DMS 273 (cell line): ENCODE data around the gene FARP1.
A peak's percentile ranks its signal among the peaks of the same experiment; 100 is the strongest.

ENCODE experiments used
- DNase-seq: peaks from one replicate; lab custom pipeline; 2025; ENCODE audit not compliant: unreplicated experiment; lab: John Stamatoyannopoulos, UW

The FARP1 gene

DNA sequence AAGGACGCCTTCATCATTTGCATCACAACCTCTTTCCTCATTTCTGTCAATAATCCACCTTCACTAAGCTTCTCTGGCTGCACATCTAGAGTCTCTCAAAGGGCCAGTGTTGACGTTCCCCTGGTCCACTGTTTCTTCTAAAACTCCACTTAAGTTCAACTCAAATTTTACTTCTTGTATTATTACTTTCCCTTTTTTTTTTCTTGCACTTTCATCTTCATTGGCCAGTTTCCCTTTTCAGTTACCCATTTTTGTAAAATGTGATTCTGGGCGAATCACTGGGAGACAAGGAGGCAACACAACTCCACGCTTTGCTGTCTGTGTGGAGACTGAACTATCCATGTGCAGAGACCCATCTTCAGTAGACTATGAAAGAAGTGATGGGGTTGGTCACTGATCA is 162.8 kb downstream of the FARP1 start:
- no peak for DNase-seq

DNA sequence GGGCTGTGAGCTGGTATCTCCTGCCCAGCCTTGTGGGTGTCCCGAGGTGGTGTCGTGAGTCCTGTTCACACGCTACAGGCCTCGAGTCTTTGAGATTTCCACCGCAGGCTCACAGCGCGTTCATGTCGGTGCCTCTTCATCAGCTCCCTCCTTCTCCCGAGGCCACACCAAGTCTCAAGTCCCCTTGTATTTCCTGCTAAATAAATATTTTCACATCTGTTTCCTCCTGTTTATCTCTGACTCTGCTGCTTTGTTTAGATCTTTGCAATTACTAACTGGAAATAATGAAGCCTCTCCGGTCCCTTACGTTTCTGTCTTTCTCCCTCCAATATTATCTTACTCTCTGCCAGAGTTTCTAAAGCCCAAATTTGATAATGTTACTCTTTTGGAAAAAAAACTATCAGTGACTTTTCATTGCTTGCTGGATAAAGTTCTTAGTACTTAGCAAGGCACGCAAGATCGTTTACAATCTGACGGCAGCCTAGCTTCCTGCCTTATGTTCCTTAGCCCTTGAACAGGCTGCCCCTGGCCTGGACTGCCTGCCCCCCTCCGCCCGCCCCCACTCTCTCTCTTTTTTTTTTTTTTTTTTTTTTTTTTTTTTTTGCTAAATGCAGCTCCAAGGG is 164.7 kb downstream of the FARP1 start:
- no peak for DNase-seq

- DNase-seq: no peak
Measured at GRCh38 chr13:98308086-98308911, 165.4 kb downstream of the FARP1 start.

DNA sequence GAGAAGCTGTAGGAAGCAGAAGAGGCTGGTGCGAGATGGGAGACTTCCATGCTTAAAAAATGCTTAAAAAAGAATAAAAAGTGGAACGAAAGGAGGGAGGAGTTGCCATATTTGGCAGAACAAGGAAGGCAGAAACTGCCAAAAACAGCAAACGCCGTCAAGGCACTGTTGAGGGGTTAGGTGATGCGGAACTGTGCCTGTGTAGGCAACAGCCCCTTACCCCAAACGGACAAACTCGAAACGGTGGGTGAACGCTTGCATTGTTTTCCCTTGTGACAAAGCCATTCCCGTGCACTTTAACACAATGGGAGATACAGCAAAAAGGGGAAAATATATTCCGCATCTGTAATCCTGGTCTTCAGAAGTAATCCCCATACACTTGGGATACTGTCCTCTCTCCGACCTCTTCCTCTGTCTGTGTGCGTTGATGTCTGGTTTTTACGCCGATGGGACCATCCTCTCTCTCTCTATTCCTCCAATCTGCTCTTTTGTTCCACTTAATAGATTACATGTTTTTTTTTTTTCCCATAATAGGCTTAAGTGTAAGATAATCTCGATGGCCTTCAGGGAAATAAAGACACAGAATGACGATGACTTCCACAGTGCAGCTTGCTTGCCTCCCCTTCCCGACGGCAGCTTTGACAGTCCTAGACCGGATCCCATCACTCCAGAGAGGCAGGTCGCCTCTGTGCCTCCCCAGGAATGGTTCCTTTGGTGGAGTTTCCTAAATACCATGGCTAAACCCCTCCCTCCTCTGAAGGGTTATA is 166.9 kb downstream of the FARP1 start:
- no peak for DNase-seq

- DNase-seq: no peak
Measured at GRCh38 chr13:98310485-98311199, 167.7 kb downstream of the FARP1 start.

DNA sequence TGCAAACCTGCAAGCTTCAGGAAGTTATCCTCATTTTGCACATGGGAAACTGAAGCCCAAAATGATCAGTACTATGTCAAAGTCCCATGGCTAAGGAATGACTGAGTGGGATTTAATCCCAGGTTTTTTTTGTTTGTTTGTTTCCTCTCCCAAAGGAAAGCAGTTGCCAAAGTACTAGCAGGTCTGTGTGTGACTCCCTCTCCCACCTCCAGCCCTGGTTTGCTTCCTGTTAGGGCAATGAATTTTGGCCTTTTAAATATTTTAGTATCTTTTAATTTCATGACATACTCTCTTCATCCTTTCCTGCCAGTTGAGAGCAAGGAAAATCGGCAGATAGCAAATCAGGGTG is 168.3 kb downstream of the FARP1 start:
- DNase-seq: no peak

DNA sequence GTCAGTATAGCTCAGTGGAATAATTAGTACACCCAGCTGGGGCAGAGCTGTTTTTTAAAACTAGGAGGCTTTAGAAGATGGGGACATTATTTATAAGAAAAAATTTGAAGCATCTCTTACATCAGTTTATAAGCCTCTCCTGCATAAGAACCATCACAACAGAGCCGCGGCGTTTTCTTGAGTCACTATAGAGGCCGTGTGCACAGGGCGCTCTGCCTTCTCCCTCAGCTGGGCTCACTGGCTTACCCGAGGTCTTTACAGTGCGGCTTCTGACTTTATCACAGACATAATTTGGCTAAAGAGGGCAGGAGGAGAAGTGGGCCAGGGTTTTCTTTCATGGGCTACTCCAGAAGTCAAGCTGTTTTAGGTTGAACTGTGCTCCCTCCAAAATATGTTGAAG is 169.7 kb downstream of the FARP1 start:
- DNase-seq: no peak

DNA sequence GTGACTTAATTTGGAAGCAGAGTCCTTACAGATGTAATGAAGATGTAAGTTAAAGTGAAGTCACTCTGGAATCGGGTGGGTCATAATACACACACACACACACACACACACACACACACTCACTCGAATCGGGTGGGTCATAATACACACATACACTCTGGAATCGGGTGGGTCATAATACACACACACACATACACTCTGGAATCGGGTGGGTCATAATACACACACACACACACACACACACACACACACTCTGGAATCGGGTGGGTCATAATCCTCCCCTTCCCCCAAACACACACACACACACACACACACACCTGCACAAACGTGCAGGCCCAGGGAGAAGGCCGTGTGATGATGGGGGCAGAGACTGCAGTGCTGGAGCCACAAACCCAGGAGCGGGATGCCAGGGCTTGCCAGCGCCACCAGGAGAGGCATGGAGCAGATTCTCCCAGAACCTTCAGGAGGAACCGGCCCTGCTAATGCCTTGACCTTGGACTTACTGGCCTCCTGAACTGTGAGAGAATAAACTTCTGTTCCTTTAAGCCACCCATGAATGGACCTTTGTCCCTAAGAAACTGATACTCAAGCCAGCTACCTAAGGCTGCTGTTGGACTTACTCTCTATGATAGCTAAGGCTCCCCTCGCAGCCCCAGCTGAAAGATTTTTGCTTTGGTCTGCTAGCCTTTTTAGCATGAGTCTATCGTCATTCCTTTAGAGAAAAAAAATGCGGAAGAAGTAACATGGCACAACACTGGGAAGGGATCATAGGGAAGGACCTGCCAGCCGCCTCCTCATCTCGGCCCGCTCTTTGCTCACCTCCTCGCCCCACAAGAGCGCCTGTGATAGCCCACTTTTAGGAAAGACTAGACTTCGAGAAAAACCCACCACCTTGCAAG is 170.4 kb downstream of the FARP1 start:
- no peak for DNase-seq

- no peak for DNase-seq
Measured at GRCh38 chr13:98313922-98314292, 171.0 kb downstream of the FARP1 start.

DNA sequence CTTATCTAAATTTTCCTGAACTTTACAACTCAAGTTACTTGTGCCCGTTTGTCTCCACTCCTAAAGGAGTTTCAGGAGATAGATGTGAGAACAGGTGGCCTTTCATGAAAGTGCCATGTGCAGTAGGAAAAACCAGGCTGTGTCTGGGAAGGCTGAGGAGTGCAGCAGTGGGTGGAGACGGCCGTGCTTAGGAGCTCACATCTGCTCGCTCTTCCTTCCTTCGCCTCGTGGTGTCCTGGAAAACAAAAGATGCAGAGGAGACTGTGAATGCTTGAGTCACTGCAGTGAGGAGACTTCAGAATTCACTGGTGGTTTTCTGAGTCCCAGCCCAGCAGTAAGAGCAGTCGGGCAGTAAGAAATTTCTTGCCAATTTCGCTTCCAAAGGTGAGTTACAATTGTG is 172.6 kb downstream of the FARP1 start:
- DNase-seq: peak; percentile 50

GRCh38 chr13:98315902-98316301 is 173.0 kb downstream of the FARP1 start:
- no peak for DNase-seq

GRCh38 chr13:98317573-98318171 is 174.8 kb downstream of the FARP1 start:
- no peak for DNase-seq

DNA sequence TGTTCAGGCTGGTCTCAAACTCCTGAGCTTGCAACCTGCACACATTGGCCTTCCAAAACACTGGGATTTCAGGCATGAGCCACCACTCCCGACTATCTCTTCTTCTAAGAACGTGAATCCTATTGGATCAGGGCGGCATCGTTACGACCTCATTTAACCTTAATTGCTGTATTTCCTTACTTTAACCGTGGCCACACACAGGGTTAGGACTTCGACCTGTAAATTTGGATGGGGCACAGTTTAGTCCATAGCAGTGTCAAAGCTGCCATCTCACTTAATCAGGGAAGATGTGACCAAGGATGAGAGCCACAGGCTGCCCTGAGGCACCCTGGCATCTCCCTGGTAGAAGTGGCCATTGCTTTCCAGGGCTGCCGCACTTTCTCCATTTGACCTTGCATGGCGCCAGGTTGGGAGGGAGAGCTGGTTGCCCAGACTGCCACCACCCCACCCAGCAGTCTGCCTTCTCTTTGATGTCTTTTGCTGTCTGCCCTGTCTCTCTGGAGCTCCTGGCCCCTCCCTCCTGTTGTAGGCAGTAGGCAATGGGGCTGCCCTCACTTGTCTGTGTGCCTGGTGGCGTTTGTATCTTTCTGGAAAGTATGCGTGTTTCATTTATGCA is 175.5 kb downstream of the FARP1 start:
- no peak for DNase-seq

GRCh38 chr13:98320561-98321105 is 177.7 kb downstream of the FARP1 start:
- DNase-seq: no peak

- no peak for DNase-seq
Measured at GRCh38 chr13:98321395-98321794, 178.5 kb downstream of the FARP1 start.

DNA sequence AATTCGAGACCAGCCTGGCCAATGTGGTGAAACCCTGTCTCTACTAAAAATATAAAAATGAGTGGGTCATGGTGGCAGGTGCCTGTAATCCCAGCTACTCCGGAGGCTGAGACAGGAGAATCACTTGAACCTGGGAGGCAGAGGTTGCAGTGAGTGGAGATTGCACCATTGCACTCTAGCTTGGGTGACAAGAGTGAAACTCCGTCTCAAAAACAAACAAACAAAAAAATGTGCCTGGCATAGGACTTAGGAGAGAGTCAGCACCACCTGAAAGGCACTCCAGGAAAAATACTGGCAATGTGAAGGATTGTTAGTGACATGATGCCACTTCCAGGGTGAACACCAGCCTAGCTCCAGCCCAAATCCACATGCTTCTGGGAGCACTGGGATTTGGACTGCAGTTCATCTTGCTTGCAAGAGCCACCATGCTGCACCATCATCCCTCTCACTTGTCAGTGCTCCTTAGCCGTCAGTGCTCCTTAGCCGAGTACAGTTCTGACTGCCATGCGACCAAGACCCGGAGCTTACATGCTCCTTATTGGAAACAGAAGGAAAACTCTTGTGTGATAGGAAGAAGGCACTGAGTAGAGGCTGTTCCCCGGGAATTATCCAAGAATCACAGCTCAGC is 179.3 kb downstream of the FARP1 start:
- DNase-seq: no peak

- no peak for DNase-seq
Measured at GRCh38 chr13:98324105-98324504, 181.2 kb downstream of the FARP1 start.

DNA sequence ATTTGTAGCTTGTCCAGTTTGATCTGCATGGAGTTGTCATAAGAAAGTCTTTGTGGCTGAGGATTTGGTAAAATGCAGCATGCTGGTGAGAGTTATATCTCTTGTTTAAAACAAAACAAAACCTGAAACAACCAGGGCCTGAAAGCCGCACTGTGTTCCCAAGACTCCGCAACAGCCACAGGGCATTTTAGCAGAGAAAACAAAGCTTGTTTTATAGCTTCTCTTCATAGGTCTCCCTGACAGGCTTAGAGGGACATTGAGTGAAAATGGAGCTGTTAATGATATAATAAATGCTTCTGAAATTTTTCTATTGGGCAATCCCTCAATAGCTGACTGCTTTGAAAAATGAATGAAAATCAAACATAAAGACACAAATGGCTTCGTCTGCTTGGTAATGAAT is 182.8 kb downstream of the FARP1 start:
- no peak for DNase-seq

- no peak for DNase-seq
Measured at GRCh38 chr13:98326291-98326690, 183.4 kb downstream of the FARP1 start.
